ENCODE data around the gene CDH4. TPM values are rescaled to one million over a fixed set of nuclear protein-coding genes. Genes with fewer than 3 reads are reported as not detected.

The CDH4 gene
- total and polyA plus RNA-seq, 2 of the 4 experiments (the other 2 are of a cell fraction): 1.6 to 3.5 TPM

- 97% methylated on average over 10 of the region's 18 CpGs; no CpG with 5 or more reads in 1 of the 2 experiments for WGBS, 2 experiments (ENCODE audit: extremely low coverage in 2 of 2, insufficient read length in 1 of 2)
- no peak overlapping the region for H4K5ac ChIP-seq (ENCODE audit: low read depth, low read length)
- H3K4ac ChIP-seq (ENCODE audit: low read depth, low read length): no peak overlapping the region
- no peaks in the 10 kb centered on the region for H3K4me1 ChIP-seq (ENCODE audit: control insufficient read depth, insufficient read depth, low read length)
- H2BK120ac ChIP-seq (ENCODE audit: low read depth, low read length): no peak overlapping the region
- H2AFZ ChIP-seq (replicated peaks; ENCODE audit: low read length, poor library complexity): no peak overlapping the region
- BruUV-seq (replicated peaks): no TSS peak
- H3K9me3 ChIP-seq (ENCODE audit: control insufficient read depth, insufficient read depth, low read length): peaks cover 18% of the 10 kb centered on the region
- intact Hi-C loops (cut with micrococcal nuclease) (no loop called here), dilution Hi-C loops (cut with HindIII; ENCODE audit: low sequenced_read_pairs, unreplicated experiment) (no loop called here), in situ Hi-C loops (cut with MboI; ENCODE audit: low sequenced_read_pairs) (no loop called here)
- no peaks in the 10 kb centered on the region; the same call in 1 of the 2 replicates for H4K20me1 ChIP-seq (ENCODE audit: insufficient read depth, low read length)
- no peak overlapping the region for H3K14ac ChIP-seq (replicated peaks; ENCODE audit: low read depth, low read length)
- H2AK5ac ChIP-seq (ENCODE audit: low read depth, low read length): no peak overlapping the region
- H2BK20ac ChIP-seq (ENCODE audit: low read depth, low read length): no peak overlapping the region
- POLR2A ChIA-PET (ENCODE audit: unreplicated experiment): no interaction called here
- H2BK15ac ChIP-seq (ENCODE audit: low read depth, low read length): no peak overlapping the region
- no peak overlapping the region for H2BK5ac ChIP-seq (ENCODE audit: low read depth, low read length, poor library complexity, severe bottlenecking)
- DNase-seq: no peak
- no peak overlapping the region for H3K56ac ChIP-seq (ENCODE audit: extremely low read depth, insufficient read depth, low read length)
- no peak for TF ChIP-seq CHD1 (IDR thresholded peaks at IDR 0.05; ENCODE audit: low read depth, low read length)
- no peak for TF ChIP-seq RAD21 (IDR thresholded peaks at IDR 0.05; ENCODE audit: low read length)
- TF ChIP-seq ELK1 (IDR thresholded peaks at IDR 0.05; ENCODE audit: borderline replicate concordance, low read depth, low read length): no peak
- no peak for TF ChIP-seq NFE2L2 (IDR thresholded peaks at IDR 0.05; ENCODE audit: low read depth, low read length)
- no peak for TF ChIP-seq POLR2A (IDR thresholded peaks at IDR 0.05; ENCODE audit: low read depth, low read length)
- TF ChIP-seq BHLHE40 (IDR thresholded peaks at IDR 0.05; ENCODE audit: low read depth, low read length): no peak
- no peak for TF ChIP-seq USF2 (IDR thresholded peaks at IDR 0.05; ENCODE audit: low read depth, low read length)
- no peak for TF ChIP-seq RFX5 (IDR thresholded peaks at IDR 0.05; ENCODE audit: low read depth, low read length)
- no peak for TF ChIP-seq FOS (IDR thresholded peaks at IDR 0.05; ENCODE audit: low read depth, low read length)
- no peak for TF ChIP-seq MXI1 (IDR thresholded peaks at IDR 0.05; ENCODE audit: borderline replicate concordance, low read depth, low read length)
- ATAC-seq (ENCODE audit: low read depth): no peak
- H3K23ac ChIP-seq (ENCODE audit: low read depth, low read length): no peak overlapping the region
- no peak overlapping the region for H4K91ac ChIP-seq (ENCODE audit: insufficient read depth, low read depth, low read length)
- H3K4me2 ChIP-seq (ENCODE audit: low read depth, low read length): no peak overlapping the region
- no peak overlapping the region for H2AK9ac ChIP-seq (replicated peaks; ENCODE audit: low read depth, low read length, poor library complexity)
- peaks cover 44% of the 10 kb centered on the region for H3K36me3 ChIP-seq (ENCODE audit: control insufficient read depth, insufficient read depth, low read length)
- no peak overlapping the region for H4K8ac ChIP-seq (ENCODE audit: low read depth in 2 of 2, low read length in 2 of 2)
- H3K79me1 ChIP-seq (ENCODE audit: low read depth in 1 of 2, low read length in 2 of 2): peaks cover 3 to 6% of the 10 kb centered on the region in 2 experiments; a peak in 3 of 4 replicates
- CTCF ChIA-PET: no interaction called here
- H3K18ac ChIP-seq (ENCODE audit: low read depth, low read length): no peak overlapping the region
- H3K27me3 ChIP-seq (ENCODE audit: control insufficient read depth, insufficient read depth, low read length): no peaks in the 10 kb centered on the region
- H3K9me1 ChIP-seq (ENCODE audit: insufficient read depth, low read length): 0 out of 2 replicates have a peak, but pooled peaks cover 2% of the 10 kb centered on the region
- H3K27ac ChIP-seq (ENCODE audit: insufficient read depth, low read length): no peak overlapping the region
- H3K9ac ChIP-seq (ENCODE audit: low read depth, low read length): no peak overlapping the region
- no peak overlapping the region for H3K4me3 ChIP-seq (ENCODE audit: insufficient read depth, low read depth, low read length)
These were observed 736.6 kb downstream of the CDH4 start for GRCh38 chr20:61988665-61989064.

Measured in IMR-90 (cell line).